WTC11 (cell line): ENCODE measurements around the gene CACNA2D3. TPM values are rescaled to one million over a fixed set of nuclear protein-coding genes. Genes with fewer than 3 reads are reported as not detected.

Experiments used
- ATAC-seq: fragments of 200-7000 bp; cut with Tn5 transposase; 2 replicates; pipeline ENCODE4 v1.10.0; 2021; ENCODE audit warnings: mild to moderate bottlenecking, moderate library complexity
- CTCF ChIA-PET: fragments of 300-600 bp; sonication (Branson Sonifier 250); formaldehyde crosslinking; loops from one replicate; lab custom pipeline; 2021; ENCODE audit warnings: antibody characterized with exemption; lab: Charles Lee
- POLR2A ChIA-PET: fragments of 350-600 bp; sonication (Branson Sonifier 250); formaldehyde crosslinking; loops from one replicate; lab custom pipeline; 2021; ENCODE audit warnings: antibody characterized with exemption; lab: Charles Lee
- DNase-seq: peaks from one replicate; pipeline ENCODE4 v3.0.0; 2021; ENCODE audit warnings: low spot score
- H3K27ac Mint-ChIP-seq: 2 replicates; pipeline ENCODE4 v1.8.0; 2021; ENCODE audit warnings: mixed read lengths
- H3K27me3 Mint-ChIP-seq: 2 replicates; pipeline ENCODE4 v1.8.0; 2021; ENCODE audit warnings: low read depth, mild to moderate bottlenecking, moderate library complexity, mixed read lengths
- H3K36me3 Mint-ChIP-seq: 2 replicates; pipeline ENCODE4 v1.8.0; 2021; ENCODE audit warnings: mixed read lengths
- H3K4me1 Mint-ChIP-seq: 2 replicates; pipeline ENCODE4 v1.8.0; 2022; ENCODE audit warnings: mixed read lengths
- H3K4me3 Mint-ChIP-seq: 2 replicates; pipeline ENCODE4 v1.8.0; 2021; ENCODE audit warnings: mild to moderate bottlenecking, moderate library complexity, mixed read lengths
- H3K9me3 Mint-ChIP-seq: 2 replicates; pipeline ENCODE4 v1.8.0; 2021; ENCODE audit warnings: mixed read lengths
- ATF1 ChIP-seq: sonication (generic); formaldehyde crosslinking; IDR thresholded peaks from 2 replicates; pipeline ENCODE4 v1.8.1; 2023; ENCODE audit warnings: mild to moderate bottlenecking, moderate library complexity, missing genetic modification reagents
- EMX1 ChIP-seq: fragments of 250-450 bp; sonication (Bioruptor Pico); IDR thresholded peaks from 2 replicates; pipeline ENCODE4 v1.8.0; 2021; ENCODE audit warnings: mild to moderate bottlenecking
- ETV6 ChIP-seq: sonication (generic); formaldehyde crosslinking; IDR thresholded peaks from 2 replicates; pipeline ENCODE4 v1.8.1; 2022; ENCODE audit warnings: mild to moderate bottlenecking, missing genetic modification reagents
- HMGXB4 ChIP-seq: sonication (generic); formaldehyde crosslinking; IDR thresholded peaks from 2 replicates; pipeline ENCODE4 v1.8.1; 2023; ENCODE audit warnings: mild to moderate bottlenecking, moderate library complexity, missing genetic modification reagents
- IRF2 ChIP-seq: sonication (generic); formaldehyde crosslinking; IDR thresholded peaks from 2 replicates; pipeline ENCODE4 v1.8.0; 2022; ENCODE audit warnings: low read depth, missing genetic modification reagents, borderline replicate concordance
- JAZF1 ChIP-seq: fragments of 250-450 bp; sonication (Bioruptor Pico); IDR thresholded peaks from 2 replicates; pipeline ENCODE4 v1.9.0; 2021; ENCODE audit warnings: moderate library complexity, mild to moderate bottlenecking, inconsistent platforms
- JUN ChIP-seq: sonication (generic); formaldehyde crosslinking; IDR thresholded peaks from 2 replicates; pipeline ENCODE4 v1.8.0; 2023; ENCODE audit warnings: mild to moderate bottlenecking, missing genetic modification reagents
- KAT7 ChIP-seq: sonication (generic); formaldehyde crosslinking; IDR thresholded peaks from 2 replicates; pipeline ENCODE4 v1.8.1; 2023; ENCODE audit warnings: missing genetic modification reagents, mild to moderate bottlenecking, borderline replicate concordance
- NR3C1 ChIP-seq: sonication (generic); formaldehyde crosslinking; conservative IDR thresholded peaks from 2 replicates; pipeline ENCODE4 v1.8.1; 2023; ENCODE audit warnings: low read depth, mild to moderate bottlenecking, missing genetic modification reagents
- OVOL2 ChIP-seq: fragments of 250-450 bp; sonication (Bioruptor Pico); IDR thresholded peaks from 2 replicates; pipeline ENCODE4 v1.9.0; 2021; ENCODE audit warnings: mild to moderate bottlenecking, borderline replicate concordance
- PRDM15 ChIP-seq: sonication (generic); formaldehyde crosslinking; IDR thresholded peaks from 2 replicates; pipeline ENCODE4 v1.8.0; 2022; ENCODE audit warnings: missing genetic modification reagents
- SMAD3 ChIP-seq: sonication (generic); formaldehyde crosslinking; IDR thresholded peaks from 2 replicates; pipeline ENCODE4 v1.8.0; 2022; ENCODE audit warnings: missing genetic modification reagents, mild to moderate bottlenecking, borderline replicate concordance
- SOX15 ChIP-seq: fragments of 250-450 bp; sonication (Bioruptor Pico); IDR thresholded peaks from 2 replicates; pipeline ENCODE4 v1.9.0; 2021; ENCODE audit warnings: mild to moderate bottlenecking
- SP1 ChIP-seq: sonication (generic); formaldehyde crosslinking; conservative IDR thresholded peaks from 2 replicates; pipeline ENCODE4 v1.8.1; 2022; ENCODE audit warnings: missing genetic modification reagents
- TCF7 ChIP-seq: sonication (generic); formaldehyde crosslinking; IDR thresholded peaks from 2 replicates; pipeline ENCODE4 v1.8.0; 2022; ENCODE audit warnings: mild to moderate bottlenecking, low read depth, missing genetic modification reagents, moderate library complexity
- TEAD1 ChIP-seq: sonication (generic); formaldehyde crosslinking; IDR thresholded peaks from 2 replicates; pipeline ENCODE4 v1.8.0; 2022; ENCODE audit warnings: mild to moderate bottlenecking, missing genetic modification reagents
- USF2 ChIP-seq: sonication (generic); formaldehyde crosslinking; IDR thresholded peaks from 2 replicates; pipeline ENCODE4 v1.8.1; 2023; ENCODE audit warnings: mild to moderate bottlenecking, missing genetic modification reagents, moderate library complexity
- ZBTB21 ChIP-seq: sonication (generic); formaldehyde crosslinking; IDR thresholded peaks from 2 replicates; pipeline ENCODE4 v1.8.1; 2023; ENCODE audit warnings: mild to moderate bottlenecking, missing genetic modification reagents, borderline replicate concordance
- ZNF263 ChIP-seq: sonication (generic); formaldehyde crosslinking; IDR thresholded peaks from 2 replicates; pipeline ENCODE4 v1.8.1; 2022; ENCODE audit warnings: low read depth, mild to moderate bottlenecking, moderate library complexity, missing genetic modification reagents
- ZNF416 ChIP-seq: fragments of 250-450 bp; sonication (Bioruptor Pico); IDR thresholded peaks from 2 replicates; pipeline ENCODE4 v1.9.0; 2021; ENCODE audit warnings: mild to moderate bottlenecking, inconsistent platforms
- total RNA-seq: library from RNA; stranded (reverse); gene quantifications from 3 replicates; pipeline ENCODE4 v1.2.3, GENCODE V29; 2021

The CACNA2D3 gene
- total RNA-seq, 1 experiment from 2014 or later = 5.0 TPM

- DNase-seq (no peak), ATAC-seq (peak; percentile 90)
- H3K27me3 Mint-ChIP-seq = no peaks in the 10 kb centered on the region
- H3K9me3 Mint-ChIP-seq = peaks cover 5% of the 10 kb centered on the region; the same call in 1 of the 2 replicates
- no peak for TF ChIP-seq ETV6
- TF ChIP-seq TEAD1 (CRISPR knock-in tag) = peak; percentile 20; the same call in 1 of the 2 replicates
- CTCF ChIA-PET = interaction anchor here (0.6 to 1.7 kb wide), 6 partner anchors 15 to 883 kb away, joined by 3 to 4 read pairs (median 3); no protein-coding TSS in a partner anchor
- no peak overlapping the region for H3K4me3 Mint-ChIP-seq
- POLR2A ChIA-PET = no interaction called here
- H3K4me1 Mint-ChIP-seq = peaks cover 15% of the 10 kb centered on the region
- H3K36me3 Mint-ChIP-seq = peaks cover 6% of the 10 kb centered on the region; the same call in 1 of the 2 replicates
- peak overlapping the region; percentile 89 for H3K27ac Mint-ChIP-seq
Measured at GRCh38 chr3:54999159-54999558, 876.8 kb downstream of the CACNA2D3 start.

GRCh38 chr3:54999811-55000210, 877.5 kb downstream of the CACNA2D3 start:
- peaks cover 6% of the 10 kb centered on the region; the same call in 1 of the 2 replicates for H3K36me3 Mint-ChIP-seq
- H3K4me3 Mint-ChIP-seq = no peak overlapping the region
- no peaks in the 10 kb centered on the region for H3K27me3 Mint-ChIP-seq
- ChIA-PET CTCF (interaction anchor here (0.6 to 1.7 kb wide), 7 partner anchors 16 to 882 kb away, joined by 3 to 4 read pairs (median 3); no protein-coding TSS in a partner anchor), POLR2A (no interaction called here)
- no peak for ATAC-seq
- no peak for DNase-seq
- peaks cover 5% of the 10 kb centered on the region; the same call in 1 of the 2 replicates for H3K9me3 Mint-ChIP-seq
- TF ChIP-seq KAT7 (CRISPR knock-in tag) (no peak), SP1 (CRISPR knock-in tag) (no peak), OVOL2 (CRISPR knock-in tag) (no peak), IRF2 (CRISPR knock-in tag) (no peak), EMX1 (no peak), SMAD3 (CRISPR knock-in tag) (no peak), ZBTB21 (no peak), HMGXB4 (CRISPR knock-in tag) (no peak), TCF7 (CRISPR knock-in tag) (no peak), PRDM15 (CRISPR knock-in tag) (no peak), JAZF1 (CRISPR knock-in tag) (no peak), ZNF416 (CRISPR knock-in tag) (no peak), ATF1 (no peak), JUN (CRISPR knock-in tag) (no peak), ZNF263 (no peak), USF2 (CRISPR knock-in tag) (no peak), SOX15 (CRISPR knock-in tag) (no peak), NR3C1 (CRISPR knock-in tag) (no peak)
- peaks cover 15% of the 10 kb centered on the region for H3K4me1 Mint-ChIP-seq
- no peak overlapping the region for H3K27ac Mint-ChIP-seq
